ENCODE results near the gene TLNRD1. TPM values are rescaled to one million over a fixed set of nuclear protein-coding genes. Genes with fewer than 3 reads are reported as not detected.

TLNRD1 gene
- total RNA-seq, 1 experiment from 2014 or later, result 31.8 TPM

DNA sequence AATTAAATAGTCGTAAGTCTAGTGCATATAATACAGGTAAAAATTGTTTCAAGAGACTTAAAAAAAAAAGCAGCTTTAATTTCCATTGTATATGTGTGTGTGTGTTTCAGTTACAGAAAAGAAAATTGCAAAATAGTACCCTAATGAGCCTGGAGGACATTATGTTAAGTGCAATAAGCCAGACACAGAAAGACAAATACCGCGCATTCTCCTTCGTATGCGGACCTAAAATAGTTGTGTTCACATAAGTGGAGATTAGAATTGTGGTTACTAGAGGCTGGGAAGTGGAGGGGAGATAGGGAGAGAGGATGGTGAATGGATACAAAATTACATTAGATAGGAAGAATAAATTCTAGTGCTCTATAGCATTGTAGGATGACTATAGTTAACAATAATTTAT, 14.7 kb upstream of the TLNRD1 start:
- Mint-ChIP-seq H3K27ac (ENCODE audit: unreplicated experiment) (no peak overlapping the region), H3K4me3 (ENCODE audit: low read depth, unreplicated experiment) (no peak overlapping the region), H3K9me3 (ENCODE audit: low read depth, unreplicated experiment) (no peaks in the 10 kb centered on the region), H3K36me3 (ENCODE audit: insufficient read depth, unreplicated experiment) (peaks cover 31% of the 10 kb centered on the region), H3K27me3 (ENCODE audit: unreplicated experiment) (no peaks in the 10 kb centered on the region), H3K4me1 (ENCODE audit: low read depth, unreplicated experiment) (peaks cover 29% of the 10 kb centered on the region)
- no TSS peak for BruUV-seq (replicated peaks)
- CTCF ChIA-PET, result interaction anchor here (0.6 to 1.2 kb wide), 2 partner anchors 9 to 1527 kb away, joined by 4 read pairs; no protein-coding TSS in a partner anchor
- TF ChIP-seq, protein P1, sequence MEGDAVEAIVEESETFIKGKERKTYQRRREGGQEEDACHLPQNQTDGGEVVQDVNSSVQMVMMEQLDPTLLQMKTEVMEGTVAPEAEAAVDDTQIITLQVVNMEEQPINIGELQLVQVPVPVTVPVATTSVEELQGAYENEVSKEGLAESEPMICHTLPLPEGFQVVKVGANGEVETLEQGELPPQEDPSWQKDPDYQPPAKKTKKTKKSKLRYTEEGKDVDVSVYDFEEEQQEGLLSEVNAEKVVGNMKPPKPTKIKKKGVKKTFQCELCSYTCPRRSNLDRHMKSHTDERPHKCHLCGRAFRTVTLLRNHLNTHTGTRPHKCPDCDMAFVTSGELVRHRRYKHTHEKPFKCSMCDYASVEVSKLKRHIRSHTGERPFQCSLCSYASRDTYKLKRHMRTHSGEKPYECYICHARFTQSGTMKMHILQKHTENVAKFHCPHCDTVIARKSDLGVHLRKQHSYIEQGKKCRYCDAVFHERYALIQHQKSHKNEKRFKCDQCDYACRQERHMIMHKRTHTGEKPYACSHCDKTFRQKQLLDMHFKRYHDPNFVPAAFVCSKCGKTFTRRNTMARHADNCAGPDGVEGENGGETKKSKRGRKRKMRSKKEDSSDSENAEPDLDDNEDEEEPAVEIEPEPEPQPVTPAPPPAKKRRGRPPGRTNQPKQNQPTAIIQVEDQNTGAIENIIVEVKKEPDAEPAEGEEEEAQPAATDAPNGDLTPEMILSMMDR (IDR thresholded peaks at IDR 0.05; ENCODE audit: unreplicated experiment), result no peak
- DNase-seq, result no peak
- intact Hi-C loops (cut with micrococcal nuclease; ENCODE audit: unreplicated experiment), result no loop called here

DNA sequence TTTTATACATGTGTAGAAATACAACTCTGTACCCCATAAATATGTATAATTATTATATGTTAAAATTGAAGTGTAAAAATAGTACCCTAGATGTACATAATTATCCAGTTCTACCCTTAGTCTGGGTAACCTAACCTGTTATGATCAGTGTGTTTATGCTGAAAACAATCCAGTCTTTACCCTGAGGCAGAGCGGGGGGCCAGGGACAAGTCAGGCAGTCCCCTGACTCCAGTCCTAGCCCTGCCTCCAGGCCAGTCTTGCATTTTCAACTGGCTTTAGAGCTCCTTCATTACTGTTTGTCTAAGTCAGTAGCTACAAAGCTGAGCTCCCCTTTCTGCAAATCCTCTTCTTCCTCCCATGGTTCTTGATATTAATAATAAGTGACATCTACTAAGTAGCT, 14.2 kb upstream of the TLNRD1 start:
- TF ChIP-seq, protein P1 (IDR thresholded peaks at IDR 0.05; ENCODE audit: unreplicated experiment), result no peak
- Mint-ChIP-seq H3K9me3 (ENCODE audit: low read depth, unreplicated experiment) (no peaks in the 10 kb centered on the region), H3K4me1 (ENCODE audit: low read depth, unreplicated experiment) (peaks cover 34% of the 10 kb centered on the region), H3K4me3 (ENCODE audit: low read depth, unreplicated experiment) (peak overlapping the region; percentile 1), H3K27ac (ENCODE audit: unreplicated experiment) (no peak overlapping the region), H3K36me3 (ENCODE audit: insufficient read depth, unreplicated experiment) (peaks cover 31% of the 10 kb centered on the region), H3K27me3 (ENCODE audit: unreplicated experiment) (no peaks in the 10 kb centered on the region)
- intact Hi-C loops (cut with micrococcal nuclease; ENCODE audit: unreplicated experiment), result no loop called here
- no TSS peak for BruUV-seq (replicated peaks)
- CTCF ChIA-PET, result interaction anchor here (1.2 kb wide), 1 partner anchor 9 kb away, joined by 4 read pairs; no protein-coding TSS in a partner anchor
- DNase-seq, result no peak

DNA sequence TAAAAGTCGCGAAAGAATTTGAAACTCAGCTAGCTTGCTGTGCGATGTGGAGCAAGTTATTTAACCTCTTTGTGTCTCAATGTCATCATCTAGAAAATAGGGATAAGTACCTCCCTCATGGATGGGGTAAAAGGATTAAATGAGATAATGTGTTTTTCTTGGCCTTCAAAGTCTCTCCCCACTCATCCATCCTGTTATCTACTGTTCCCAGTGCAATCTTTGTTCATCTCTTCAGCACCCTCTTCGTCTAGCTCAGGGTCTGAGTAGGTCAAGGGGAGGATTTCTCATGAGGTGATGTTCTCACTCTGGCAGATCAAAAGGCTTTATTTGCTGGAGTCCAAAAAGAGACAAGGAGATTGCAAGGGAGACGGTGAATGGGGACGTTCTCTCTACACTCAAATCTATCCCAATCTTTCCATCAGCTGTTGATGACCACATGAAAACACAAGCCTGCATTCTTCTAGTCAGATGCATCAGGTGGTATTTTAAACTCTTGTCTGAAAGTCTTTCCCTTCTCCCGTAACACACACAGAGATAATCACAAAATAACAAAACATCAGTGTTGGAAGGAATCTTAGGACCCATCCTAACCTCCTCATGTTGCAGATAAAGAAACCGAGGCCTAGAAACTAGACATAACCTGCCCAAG, 12.5 kb upstream of the TLNRD1 start:
- H3K27ac Mint-ChIP-seq (ENCODE audit: unreplicated experiment), result peak overlapping the region; percentile 81
- TF ChIP-seq, protein P1 (IDR thresholded peaks at IDR 0.05; ENCODE audit: unreplicated experiment), result no peak
- H3K9me3 Mint-ChIP-seq (ENCODE audit: low read depth, unreplicated experiment), result no peaks in the 10 kb centered on the region
- CTCF ChIA-PET, result interaction anchor here (0.5 kb wide), 1 partner anchor 31 kb away, joined by 5 read pairs; no protein-coding TSS in a partner anchor
- DNase-seq, result no peak
- peak overlapping the region; percentile 94 for H3K4me3 Mint-ChIP-seq (ENCODE audit: low read depth, unreplicated experiment)
- BruUV-seq (replicated peaks), result TSS peak; percentile 60
- intact Hi-C loops (cut with micrococcal nuclease; ENCODE audit: unreplicated experiment), result no loop called here
- H3K4me1 Mint-ChIP-seq (ENCODE audit: low read depth, unreplicated experiment), result peaks cover 38% of the 10 kb centered on the region
- peaks cover 22% of the 10 kb centered on the region for H3K36me3 Mint-ChIP-seq (ENCODE audit: insufficient read depth, unreplicated experiment)
- no peaks in the 10 kb centered on the region for H3K27me3 Mint-ChIP-seq (ENCODE audit: unreplicated experiment)

DNA sequence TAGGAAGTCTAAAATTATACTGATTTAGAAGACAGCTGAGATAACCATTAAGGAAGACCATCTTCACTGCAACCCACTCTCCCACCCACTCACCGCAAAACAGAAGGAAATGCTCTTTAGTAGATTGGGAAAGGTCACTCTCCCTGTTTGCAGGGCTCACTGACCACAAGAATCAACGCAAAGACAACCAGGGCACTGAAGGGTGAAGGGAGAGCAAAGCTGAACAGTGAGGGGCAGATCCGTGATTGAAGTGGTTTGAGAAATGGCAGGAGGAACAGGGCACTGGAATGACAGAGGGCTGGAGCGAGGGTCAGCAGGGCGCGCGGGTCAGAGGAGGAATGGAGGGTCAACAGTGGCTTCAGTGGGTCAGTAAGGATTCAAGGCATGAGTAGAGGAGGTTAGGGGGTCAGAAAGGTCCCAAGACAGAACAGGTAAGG, 11.6 kb upstream of the TLNRD1 start:
- no peaks in the 10 kb centered on the region for H3K27me3 Mint-ChIP-seq (ENCODE audit: unreplicated experiment)
- H3K4me1 Mint-ChIP-seq (ENCODE audit: low read depth, unreplicated experiment), result peaks cover 38% of the 10 kb centered on the region
- H3K4me3 Mint-ChIP-seq (ENCODE audit: low read depth, unreplicated experiment), result peak overlapping the region; percentile 94
- no peak for DNase-seq
- CTCF ChIA-PET, result interaction anchor here (0.6 kb wide), 1 partner anchor 140 kb away, joined by 4 read pairs; no protein-coding TSS in a partner anchor
- intact Hi-C loops (cut with micrococcal nuclease; ENCODE audit: unreplicated experiment), result no loop called here
- TF ChIP-seq, protein P1 (IDR thresholded peaks at IDR 0.05; ENCODE audit: unreplicated experiment), result no peak
- peaks cover 22% of the 10 kb centered on the region for H3K36me3 Mint-ChIP-seq (ENCODE audit: insufficient read depth, unreplicated experiment)
- H3K27ac Mint-ChIP-seq (ENCODE audit: unreplicated experiment), result peak overlapping the region; percentile 81
- no TSS peak for BruUV-seq (replicated peaks)
- no peaks in the 10 kb centered on the region for H3K9me3 Mint-ChIP-seq (ENCODE audit: low read depth, unreplicated experiment)

Data from Calu3 (cell line).